A549 (cell line): ENCODE data around the gene EPHB1. TPM values are rescaled to one million over a fixed set of nuclear protein-coding genes. Genes with fewer than 3 reads are reported as not detected.

Experiments
- ATAC-seq, 2 experiments: fragments of 200-7000 bp in 1 of 2; fragments of >200 bp in 1 of 2; cut with Nextera tagmentation in 1 of 2; cut with Tn5 transposase in 1 of 2; 3 replicates each; pipeline versions ENCODE4 v1.8.0 to v1.9.1; 2018 to 2020; ENCODE audit warnings: mild to moderate bottlenecking in 1 of 2, moderate library complexity in 1 of 2
- CTCF ChIA-PET: fragments of 300-600 bp; sonication (Branson Sonifier 250); formaldehyde crosslinking; extraction: SDS; loops from one replicate; lab custom pipeline; 2021; ENCODE audit warnings: antibody characterized with exemption, inconsistent platforms; lab: Yijun Ruan, JAX
- POLR2A ChIA-PET: fragments of 350-600 bp; formaldehyde crosslinking; extraction: SDS; loops from one replicate; lab custom pipeline; 2021; ENCODE audit warnings: antibody characterized with exemption, inconsistent platforms; lab: Yijun Ruan, JAX
- DNase-seq, 2 experiments: peaks; one replicate each; pipeline versions ENCODE4 v3.0.0 to v3.0.0-alpha.2; 2011 to 2016; ENCODE audit warnings: low read depth in 1 of 2, low spot score in 1 of 2
- FAIRE-seq: peaks from 2 replicates; lab custom pipeline; 2011; peaks lifted over from hg19 to GRCh38; lab: Jason Lieb, UNC
- H3K27ac ChIP-seq, 2 experiments: fragments of >200 bp; sonication (Bioruptor Twin); formaldehyde crosslinking; 3 replicates each; pipeline ENCODE4 v1.5.1; 2016 to 2017
- H3K4me1 ChIP-seq: fragments of >200 bp; sonication (Bioruptor Twin); formaldehyde crosslinking; 3 replicates; pipeline ENCODE4 v1.6.1; 2016
- H3K4me2 ChIP-seq: fragments of >200 bp; sonication (Bioruptor Twin); formaldehyde crosslinking; 3 replicates; pipeline ENCODE4 v1.6.1; 2016
- H3K4me3 ChIP-seq: fragments of >200 bp; sonication (Bioruptor Twin); formaldehyde crosslinking; 3 replicates; pipeline ENCODE4 v1.5.1; 2016
- H3K9me3 ChIP-seq: fragments of >200 bp; sonication (Bioruptor Twin); formaldehyde crosslinking; 3 replicates; pipeline ENCODE4 v1.6.1; 2016
- ATOH8 ChIP-seq: fragments of 250-450 bp; sonication (Bioruptor Pico); IDR thresholded peaks from 2 replicates; pipeline ENCODE4 v1.5.0; 2020; ENCODE audit warnings: low read depth, mild to moderate bottlenecking, moderate library complexity
- CTCF ChIP-seq: fragments of >200 bp; sonication (Bioruptor Twin); formaldehyde crosslinking; IDR thresholded peaks from 3 replicates; pipeline ENCODE4 v1.5.1; 2016
- ELK1 ChIP-seq: fragments of 150-350 bp; IDR thresholded peaks from 2 replicates; pipeline ENCODE4 v1.6.1; 2014; ENCODE audit warnings: low read depth, mild to moderate bottlenecking, low read length
- HOXA7 ChIP-seq: fragments of 250-450 bp; sonication (Bioruptor Pico); IDR thresholded peaks from 2 replicates; pipeline ENCODE4 v1.5.0; 2020; ENCODE audit warnings: mild to moderate bottlenecking, moderate library complexity
- HOXB13 ChIP-seq: fragments of 250-450 bp; sonication (Bioruptor Pico); IDR thresholded peaks from 2 replicates; pipeline ENCODE4 v1.5.0; 2020; ENCODE audit warnings: low read depth, mild to moderate bottlenecking, moderate library complexity
- JUN ChIP-seq, 2 experiments: fragments of >200 bp; sonication (Bioruptor Twin); formaldehyde crosslinking; IDR thresholded peaks; 2 replicates in 1 of 2; 3 replicates in 1 of 2; pipeline ENCODE4 v1.6.1; 2016 to 2017
- KDM1A ChIP-seq: fragments of 200-600 bp; sonication (generic); IDR thresholded peaks from 2 replicates; pipeline ENCODE4 v1.6.1; 2016; ENCODE audit warnings: low read depth, mild to moderate bottlenecking
- MAZ ChIP-seq: fragments of 150-350 bp; IDR thresholded peaks from 2 replicates; pipeline ENCODE4 v1.6.1; 2014; ENCODE audit warnings: antibody characterized with exemption, low read depth, low read length, borderline replicate concordance
- NFE2L2 ChIP-seq: fragments of 150-350 bp; conservative IDR thresholded peaks from 2 replicates; pipeline ENCODE4 v1.6.1; 2014; ENCODE audit warnings: low read length
- NPAS2 ChIP-seq: fragments of 250-450 bp; sonication (Bioruptor Pico); IDR thresholded peaks from 2 replicates; pipeline ENCODE4 v1.8.0; 2022; ENCODE audit warnings: mild to moderate bottlenecking, moderate library complexity, borderline replicate concordance
- PBX3 ChIP-seq: IDR thresholded peaks from 2 replicates; pipeline ENCODE4 v1.6.1; 2012
- POLR2A ChIP-seq: IDR thresholded peaks from 2 replicates; pipeline ENCODE4 v1.6.1; 2012; ENCODE audit warnings: mild to moderate bottlenecking, low read length
- RARB ChIP-seq: fragments of 250-450 bp; sonication (Bioruptor Pico); IDR thresholded peaks from 2 replicates; pipeline ENCODE4 v1.8.0; 2021; ENCODE audit warnings: mild to moderate bottlenecking, moderate library complexity
- REST ChIP-seq: fragments of 200-600 bp; sonication (generic); IDR thresholded peaks from 2 replicates; pipeline ENCODE4 v1.6.1; 2016; ENCODE audit warnings: antibody characterized with exemption, mild to moderate bottlenecking, moderate library complexity
- RFX5 ChIP-seq: fragments of 450-650 bp; IDR thresholded peaks from 2 replicates; pipeline ENCODE4 v1.7.1; 2014; ENCODE audit warnings: antibody characterized with exemption, mild to moderate bottlenecking, moderate library complexity
- SMC3 ChIP-seq: fragments of >200 bp; sonication (Bioruptor Twin); formaldehyde crosslinking; IDR thresholded peaks from 3 replicates; pipeline ENCODE4 v1.6.1; 2018; ENCODE audit warnings: inconsistent platforms
- SREBF2 ChIP-seq: fragments of 450-650 bp; IDR thresholded peaks from 2 replicates; pipeline ENCODE4 v1.6.1; 2014; ENCODE audit warnings: mild to moderate bottlenecking, moderate library complexity
- USF2 ChIP-seq: fragments of 450-650 bp; IDR thresholded peaks from 2 replicates; pipeline ENCODE4 v1.6.1; 2014; ENCODE audit warnings: antibody characterized with exemption
- ZSCAN20 ChIP-seq: fragments of 250-450 bp; sonication (Bioruptor Pico); IDR thresholded peaks from 2 replicates; pipeline ENCODE4 v1.8.0; 2022; ENCODE audit warnings: mild to moderate bottlenecking, moderate library complexity
- WGBS: methylation state at CpG from one replicate; pipeline ENCODE4 v1.1.6; 2017; ENCODE audit errors: missing lambda C conversion rate; 5-methylcytosine and 5-hydroxymethylcytosine counted together
- polyA plus RNA-seq, 4 experiments: library from polyadenylated mRNA; depleted of rRNA in 3 of 4; stranded (reverse); fragments of >200 nt; fragmentation: RNase III in 1 of 4; extraction: RNeasy Plus Mini Kit Qiagen cat#74134 plus additional on column Dnase treatment in 1 of 4; gene quantifications; 2 replicates in 3 of 4; 3 replicates in 1 of 4; pipeline ENCODE4 v1.2.3, GENCODE V29; 2011 to 2017

Gene EPHB1
- polyA plus RNA-seq, 2 of the 4 experiments (the other 2 are of a cell fraction), result 0.18 to 0.21 TPM

- no peaks in the 10 kb centered on the region for H3K9me3 ChIP-seq
- ChIA-PET POLR2A (no interaction called here), CTCF (interaction anchor here (1.0 kb wide), 1 partner anchor 32 kb away, joined by 3 read pairs; no protein-coding TSS in a partner anchor)
- ATAC-seq, result no peak
- H3K4me3 ChIP-seq, result no peak overlapping the region
- 0% methylated on average over 2 of the region's 2 CpGs for WGBS
- no peaks in the 10 kb centered on the region for H3K4me1 ChIP-seq
- TF ChIP-seq USF2, result no peak
- no peak for TF ChIP-seq SREBF2
- no peak for TF ChIP-seq ATOH8
- no peak for TF ChIP-seq CTCF
- no peak for TF ChIP-seq SMC3
- no peak for TF ChIP-seq ELK1
- TF ChIP-seq KDM1A, result no peak
- no peak for TF ChIP-seq ZSCAN20 (CRISPR knock-in tag)
- TF ChIP-seq RARB, result no peak
- TF ChIP-seq NPAS2 (CRISPR knock-in tag), result no peak
- no peak for TF ChIP-seq REST
- TF ChIP-seq HOXB13 (CRISPR knock-in tag), result no peak
- no peak for TF ChIP-seq POLR2A
- no peak for TF ChIP-seq JUN (IDR thresholded peaks at IDR 0.05)
- TF ChIP-seq RFX5, result no peak
- no peak for TF ChIP-seq PBX3
- TF ChIP-seq MAZ, result no peak
- no peak for TF ChIP-seq HOXA7
- no peak for TF ChIP-seq NFE2L2
- TF ChIP-seq, all 56 proteins: peak for 0
- Histone ChIP-seq H3K27ac (no peak overlapping the region), H3K4me2 (no peak overlapping the region)
- DNase-seq, result no peak
- no peak for FAIRE-seq
Measured at GRCh38 chr3:135242285-135242684, 447.2 kb downstream of the EPHB1 start.
